Measurements from ENCODE around the gene SNAPC4.
A peak's percentile ranks its signal among the peaks of the same experiment; 100 is the strongest.

SNAPC4 gene

DNA sequence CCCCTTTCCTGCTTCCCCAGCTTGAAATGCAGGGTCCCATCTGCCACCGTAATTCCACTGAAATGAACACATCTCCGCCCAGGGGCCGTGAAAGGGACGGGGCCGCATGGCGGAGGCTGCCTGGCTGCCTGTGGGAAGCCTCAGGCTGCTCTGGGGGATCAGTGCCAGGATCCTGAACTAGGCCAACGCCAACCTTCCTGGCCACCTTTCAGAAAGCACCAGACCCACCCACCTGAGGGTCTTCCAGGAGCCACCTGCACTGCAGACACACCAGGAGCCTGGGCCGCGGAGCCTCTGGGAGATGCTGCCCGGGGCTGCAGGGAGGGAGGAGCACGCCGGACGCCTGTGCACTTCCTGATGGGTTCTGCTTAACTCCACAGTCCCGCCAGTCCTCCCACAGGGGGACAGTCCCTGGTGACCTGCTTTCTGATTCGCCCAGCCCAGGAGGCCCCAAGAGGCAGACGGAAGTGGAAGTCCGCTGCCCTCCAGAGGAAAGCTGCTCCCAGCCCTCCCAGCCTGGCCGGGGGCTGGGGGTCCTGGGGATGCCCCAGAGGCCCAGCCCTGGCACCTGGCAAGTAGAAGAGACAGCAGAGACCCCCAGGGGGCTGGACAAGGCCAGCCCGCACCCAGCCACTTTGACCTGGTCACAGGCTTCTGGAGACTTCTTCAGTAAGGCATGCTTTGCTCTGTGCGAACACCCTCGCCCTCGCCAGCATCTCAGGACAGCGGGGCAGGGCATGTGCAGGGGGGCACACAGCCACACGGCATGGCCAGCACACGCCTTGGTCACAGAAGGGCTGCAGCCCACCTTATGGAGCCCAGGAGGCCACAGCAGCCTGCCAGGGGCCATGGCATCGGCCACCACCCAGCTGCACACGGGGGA is 26.4 kb downstream of the SNAPC4 start, which contains the start of gene CARD9:
TSS of gene CARD9 (minus strand) at position 370 of the 883 bp plus-strand sequence. CDS start 1,591 bp downstream, outside the sequence.
- peaks cover 81% of the 10 kb centered on the region for H3K36me3 Mint-ChIP-seq (ENCODE audit: low read depth)
- no peaks in the 10 kb centered on the region for H3K9me3 Mint-ChIP-seq
- H3K4me3 Mint-ChIP-seq, result peak within 1 kb of the TSS; percentile 97
- peak within 1 kb of the TSS; percentile 93 for H3K27ac Mint-ChIP-seq
- peaks cover 68% of the 10 kb centered on the region for H3K4me1 Mint-ChIP-seq (ENCODE audit: low read depth)
- no peaks in the 10 kb centered on the region for H3K27me3 Mint-ChIP-seq
- intact Hi-C loops (cut with micrococcal nuclease), result loop anchor here (1.0 kb wide), 1 partner anchor 10 kb away; the partner anchor contains the start of gene DNLZ

DNA sequence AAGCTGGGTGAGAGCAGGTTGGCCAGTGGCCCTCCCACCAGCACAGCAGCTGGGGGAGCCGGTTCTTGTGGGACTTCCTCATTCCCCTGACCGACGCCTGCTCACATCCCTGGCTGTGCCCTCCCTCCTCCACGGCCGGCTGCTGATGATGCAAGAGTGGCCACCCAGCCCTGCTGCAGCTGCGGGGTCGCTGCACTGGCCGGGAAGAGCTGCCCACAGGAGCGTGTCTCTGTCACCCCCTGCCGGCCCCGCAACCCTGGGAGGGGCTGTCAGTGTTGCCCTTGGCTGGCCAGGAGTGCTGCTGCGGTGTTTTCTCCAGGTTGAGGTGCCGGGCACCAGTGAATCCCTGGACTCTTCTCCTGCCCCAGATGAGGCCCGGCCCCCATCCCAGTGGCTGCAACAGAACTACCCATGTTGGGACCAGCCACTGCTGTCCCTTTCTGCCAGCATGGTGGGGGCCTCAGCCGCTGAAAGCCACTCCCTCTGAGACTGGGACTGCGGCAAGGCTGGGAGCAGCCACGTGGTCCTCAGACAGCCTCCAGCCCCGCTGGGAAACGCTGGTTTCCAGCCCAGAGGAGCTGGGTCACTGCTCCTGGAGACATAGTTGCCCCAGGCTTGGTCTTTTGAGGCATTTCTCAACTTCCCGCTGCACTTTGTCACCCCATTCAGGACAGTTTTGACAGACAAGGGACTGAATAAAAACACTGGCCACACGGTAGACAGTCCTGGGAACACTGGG is 27.2 kb downstream of the SNAPC4 start:
- Mint-ChIP-seq H3K9me3 (no peaks in the 10 kb centered on the region), H3K4me3 (peak overlapping the region; percentile 97)

DNA sequence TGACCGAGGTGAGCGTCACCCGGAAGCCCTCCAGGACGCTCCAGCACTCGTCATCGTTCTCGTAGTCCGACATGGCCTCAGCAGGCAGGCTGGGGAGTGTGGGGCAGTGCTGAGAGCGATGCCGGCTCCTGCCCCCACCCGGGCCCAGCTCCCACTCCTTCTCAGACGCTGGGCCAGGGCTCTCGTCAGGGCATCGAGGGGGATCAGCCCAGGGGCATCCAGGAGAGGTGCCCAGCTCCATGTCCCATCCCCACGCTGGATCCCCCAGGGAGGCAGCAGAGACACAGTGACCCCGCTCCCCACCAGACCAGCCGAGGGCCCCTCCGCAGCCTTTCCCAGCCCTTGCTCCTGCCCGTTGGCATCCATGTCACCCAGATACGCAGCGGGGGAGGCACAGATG is 28.0 kb downstream of the SNAPC4 start:
- Mint-ChIP-seq H3K9me3 (no peaks in the 10 kb centered on the region), H3K4me1 (ENCODE audit: low read depth) (peaks cover 77% of the 10 kb centered on the region), H3K36me3 (ENCODE audit: low read depth) (peaks cover 89% of the 10 kb centered on the region), H3K27ac (peak overlapping the region; percentile 93), H3K4me3 (peak overlapping the region; percentile 97), H3K27me3 (no peaks in the 10 kb centered on the region)
- intact Hi-C loops (cut with micrococcal nuclease), result no loop called here

More for the DNA sequence above, 27.2 kb downstream of the SNAPC4 start:
- peak overlapping the region; percentile 93 for H3K27ac Mint-ChIP-seq
- no peaks in the 10 kb centered on the region for H3K27me3 Mint-ChIP-seq
- peaks cover 81% of the 10 kb centered on the region for H3K36me3 Mint-ChIP-seq (ENCODE audit: low read depth)
- intact Hi-C loops (cut with micrococcal nuclease), result loop anchor here (1.0 kb wide), 1 partner anchor 9 kb away; the partner anchor contains the start of gene DNLZ
- H3K4me1 Mint-ChIP-seq (ENCODE audit: low read depth), result peaks cover 76% of the 10 kb centered on the region

DNA sequence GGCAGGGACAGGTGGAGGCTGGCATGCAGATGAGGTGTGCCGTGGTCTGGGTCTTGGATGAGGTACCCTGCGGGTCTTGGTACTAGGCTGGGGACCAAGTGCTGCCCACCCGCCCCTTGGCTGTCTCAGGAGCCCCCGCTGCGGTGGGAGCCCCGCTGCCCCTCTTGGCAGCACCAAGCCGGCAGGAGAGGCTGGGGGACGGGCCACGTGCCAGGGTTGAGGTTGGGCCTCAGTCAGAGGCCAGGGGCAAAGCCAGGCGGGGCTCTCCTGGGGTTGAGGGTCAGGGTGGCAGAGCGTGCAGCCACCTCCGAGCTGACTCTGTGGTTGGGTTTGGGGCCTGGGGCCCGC is 28.5 kb downstream of the SNAPC4 start:
- no peaks in the 10 kb centered on the region for H3K9me3 Mint-ChIP-seq
- H3K27ac Mint-ChIP-seq, result no peak overlapping the region
- intact Hi-C loops (cut with micrococcal nuclease), result no loop called here
- H3K27me3 Mint-ChIP-seq, result no peaks in the 10 kb centered on the region
- peaks cover 94% of the 10 kb centered on the region for H3K36me3 Mint-ChIP-seq (ENCODE audit: low read depth)
- H3K4me1 Mint-ChIP-seq (ENCODE audit: low read depth), result peaks cover 77% of the 10 kb centered on the region
- peak overlapping the region; percentile 4 for H3K4me3 Mint-ChIP-seq

DNA sequence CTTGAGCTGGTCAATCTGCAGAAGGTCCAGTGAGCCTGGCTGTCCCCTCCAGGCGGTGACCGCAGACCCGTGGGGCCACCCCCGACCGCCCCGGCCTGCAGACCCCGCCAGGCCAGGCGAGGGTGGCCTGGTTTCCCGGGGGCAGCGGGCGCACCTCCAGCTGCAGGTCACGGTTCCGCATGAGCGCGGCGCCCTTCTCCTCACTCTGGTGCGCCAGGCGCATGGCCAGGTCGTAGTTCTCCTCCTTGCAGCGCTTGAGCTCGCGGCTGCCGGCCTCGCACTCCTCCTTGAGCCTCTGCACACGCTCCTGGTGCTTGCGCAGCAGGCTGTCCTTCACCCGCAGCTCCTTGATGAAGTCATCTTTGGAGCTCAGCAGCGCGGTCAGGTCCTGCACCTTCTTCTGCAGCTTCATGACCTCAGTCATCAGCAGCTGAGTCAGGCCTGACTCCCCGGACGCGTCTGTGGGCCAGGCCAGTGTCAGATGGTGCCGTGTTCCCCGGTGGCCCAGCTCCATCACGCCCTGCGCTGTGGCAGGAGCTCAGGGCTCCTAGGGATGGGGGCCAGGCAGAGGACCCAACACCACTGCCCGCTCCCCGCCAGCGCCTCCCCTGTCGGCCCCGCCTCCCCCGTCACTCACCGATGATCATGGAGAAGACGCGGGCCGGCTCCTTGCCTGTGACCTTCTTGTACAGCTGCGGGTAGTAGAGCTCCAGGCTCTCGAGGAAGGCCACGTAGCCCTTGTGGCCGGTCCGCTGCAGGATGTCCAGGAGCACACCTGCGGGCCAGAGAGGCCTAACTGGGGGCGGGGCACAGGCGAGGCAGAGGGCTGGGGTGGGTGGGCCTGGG is 29.1 kb downstream of the SNAPC4 start:
- peak overlapping the region; percentile 17 for H3K4me3 Mint-ChIP-seq
- intact Hi-C loops (cut with micrococcal nuclease), result no loop called here
- peaks cover 97% of the 10 kb centered on the region for H3K36me3 Mint-ChIP-seq (ENCODE audit: low read depth)
- no peak overlapping the region for H3K27ac Mint-ChIP-seq
- H3K27me3 Mint-ChIP-seq, result no peaks in the 10 kb centered on the region
- no peaks in the 10 kb centered on the region for H3K9me3 Mint-ChIP-seq
- H3K4me1 Mint-ChIP-seq (ENCODE audit: low read depth), result peaks cover 77% of the 10 kb centered on the region

DNA sequence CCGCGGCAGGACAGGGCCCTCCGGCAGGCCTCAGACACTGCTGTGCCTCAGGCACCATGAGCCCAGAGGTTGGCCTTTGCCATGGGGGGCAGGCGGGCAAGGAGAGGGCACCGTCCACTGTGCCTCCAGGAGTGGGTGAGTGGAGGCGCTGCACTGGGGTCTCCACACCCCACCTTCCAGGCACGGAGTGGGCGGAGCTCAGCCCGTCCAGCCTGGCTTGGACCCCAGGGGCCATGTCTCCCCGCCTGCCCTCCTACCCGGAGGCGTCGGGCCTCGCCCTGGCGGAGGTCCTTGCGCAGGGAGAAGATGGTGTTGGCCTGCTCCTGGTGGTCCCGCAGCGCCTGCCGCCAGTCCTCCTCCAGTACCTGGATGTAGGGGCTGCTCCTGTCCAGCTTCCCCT is 29.9 kb downstream of the SNAPC4 start:
- H3K27me3 Mint-ChIP-seq, result no peaks in the 10 kb centered on the region
- H3K27ac Mint-ChIP-seq, result no peak overlapping the region
- peaks cover 77% of the 10 kb centered on the region for H3K4me1 Mint-ChIP-seq (ENCODE audit: low read depth)
- H3K4me3 Mint-ChIP-seq, result no peak overlapping the region
- H3K9me3 Mint-ChIP-seq, result no peaks in the 10 kb centered on the region
- intact Hi-C loops (cut with micrococcal nuclease), result no loop called here
- peaks cover 97% of the 10 kb centered on the region for H3K36me3 Mint-ChIP-seq (ENCODE audit: low read depth)

DNA sequence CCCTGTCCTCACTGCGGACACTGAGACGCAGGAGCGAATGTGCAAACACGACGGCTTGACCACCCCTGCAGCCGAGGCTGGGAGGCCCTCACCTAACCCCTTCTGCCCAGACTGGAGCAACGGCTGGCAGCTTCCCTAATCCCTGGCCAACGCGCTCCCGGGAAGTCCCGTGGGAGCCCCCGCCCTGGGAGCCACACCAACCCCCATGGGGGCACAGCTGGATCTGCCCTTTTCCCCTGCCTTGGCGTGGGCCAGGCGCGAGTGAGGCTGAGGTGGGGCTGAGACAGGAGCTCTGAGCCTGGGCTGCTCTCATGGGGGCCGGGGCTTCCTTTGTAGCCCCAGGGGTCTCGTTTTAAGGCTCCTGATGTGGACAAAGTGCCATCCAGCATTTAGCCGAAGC is 31.8 kb downstream of the SNAPC4 start:
- Mint-ChIP-seq H3K27me3 (no peaks in the 10 kb centered on the region), H3K4me3 (no peak overlapping the region), H3K4me1 (ENCODE audit: low read depth) (peaks cover 76% of the 10 kb centered on the region), H3K9me3 (no peaks in the 10 kb centered on the region), H3K36me3 (ENCODE audit: low read depth) (peaks cover 92% of the 10 kb centered on the region), H3K27ac (peak overlapping the region; percentile 0)
- intact Hi-C loops (cut with micrococcal nuclease), result no loop called here

DNA sequence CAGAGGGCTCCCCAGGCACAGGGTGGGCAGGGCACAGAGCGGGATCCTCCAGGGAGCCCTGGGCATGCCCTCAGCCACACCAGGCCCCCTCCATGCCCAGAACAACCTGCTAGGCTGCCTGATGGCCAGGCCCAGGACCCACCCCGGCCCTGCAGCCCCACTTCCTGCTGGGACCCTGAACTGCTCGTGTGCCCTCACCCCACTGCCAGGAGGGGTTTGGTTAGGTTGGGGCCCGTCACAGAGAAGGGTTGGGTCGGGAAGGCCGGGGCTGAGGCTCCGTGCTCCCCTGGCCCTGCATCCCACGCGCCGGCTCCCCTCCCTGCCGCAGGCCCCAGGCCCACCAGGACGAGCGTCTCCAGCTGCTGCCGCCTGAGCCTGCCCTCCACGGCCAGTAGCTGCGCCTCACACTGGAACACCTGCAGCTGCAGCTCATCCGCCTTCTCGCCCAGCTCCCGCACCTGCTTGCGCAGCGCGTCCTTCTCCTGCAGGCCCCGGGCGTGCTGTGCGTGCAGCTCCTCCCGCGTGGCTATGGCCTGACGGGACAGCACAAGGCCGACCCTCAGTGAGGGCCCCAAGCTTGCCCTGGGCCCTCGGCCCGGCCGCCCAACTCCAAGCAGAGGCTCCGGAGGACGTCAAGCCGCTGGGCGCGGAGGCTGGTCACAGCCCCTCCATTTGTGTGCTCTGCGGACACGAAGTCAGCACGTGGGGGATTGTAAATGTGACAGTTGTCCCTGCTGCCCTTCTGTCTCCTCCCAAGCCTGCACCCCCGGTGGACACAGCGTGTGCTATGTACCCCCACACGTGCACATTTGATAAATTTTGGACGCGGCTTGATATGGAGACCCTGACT is 32.4 kb downstream of the SNAPC4 start:
- intact Hi-C loops (cut with micrococcal nuclease), result no loop called here
- Mint-ChIP-seq H3K36me3 (ENCODE audit: low read depth) (peaks cover 88% of the 10 kb centered on the region), H3K9me3 (no peaks in the 10 kb centered on the region), H3K27me3 (no peaks in the 10 kb centered on the region), H3K4me3 (no peak overlapping the region), H3K27ac (peak overlapping the region; percentile 83), H3K4me1 (ENCODE audit: low read depth) (peaks cover 83% of the 10 kb centered on the region)

DNA sequence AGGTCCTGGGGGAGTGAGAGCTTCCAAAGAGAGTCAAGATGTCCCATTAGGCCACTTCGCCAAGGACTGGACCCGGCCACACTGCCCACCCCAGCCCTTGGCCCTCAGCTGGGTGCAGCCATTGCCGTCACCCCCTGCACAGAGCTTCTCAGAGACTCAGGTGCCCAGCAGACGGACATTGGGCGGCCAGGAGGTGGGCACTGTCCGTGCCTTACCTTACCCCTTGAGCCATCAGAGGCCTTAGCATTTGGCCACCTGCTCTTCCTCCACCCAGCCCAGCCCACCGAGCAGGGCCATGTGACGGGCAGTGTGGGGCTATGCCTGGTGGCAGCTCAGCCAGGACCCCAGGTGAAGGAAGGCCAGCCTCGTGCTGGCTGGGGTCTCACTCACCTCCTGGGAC is 33.1 kb downstream of the SNAPC4 start:
- H3K27ac Mint-ChIP-seq, result peak overlapping the region; percentile 83
- no peak overlapping the region for H3K4me3 Mint-ChIP-seq
- intact Hi-C loops (cut with micrococcal nuclease), result no loop called here
- H3K4me1 Mint-ChIP-seq (ENCODE audit: low read depth), result peaks cover 79% of the 10 kb centered on the region
- no peaks in the 10 kb centered on the region for H3K9me3 Mint-ChIP-seq
- no peaks in the 10 kb centered on the region for H3K27me3 Mint-ChIP-seq
- peaks cover 88% of the 10 kb centered on the region for H3K36me3 Mint-ChIP-seq (ENCODE audit: low read depth)

DNA sequence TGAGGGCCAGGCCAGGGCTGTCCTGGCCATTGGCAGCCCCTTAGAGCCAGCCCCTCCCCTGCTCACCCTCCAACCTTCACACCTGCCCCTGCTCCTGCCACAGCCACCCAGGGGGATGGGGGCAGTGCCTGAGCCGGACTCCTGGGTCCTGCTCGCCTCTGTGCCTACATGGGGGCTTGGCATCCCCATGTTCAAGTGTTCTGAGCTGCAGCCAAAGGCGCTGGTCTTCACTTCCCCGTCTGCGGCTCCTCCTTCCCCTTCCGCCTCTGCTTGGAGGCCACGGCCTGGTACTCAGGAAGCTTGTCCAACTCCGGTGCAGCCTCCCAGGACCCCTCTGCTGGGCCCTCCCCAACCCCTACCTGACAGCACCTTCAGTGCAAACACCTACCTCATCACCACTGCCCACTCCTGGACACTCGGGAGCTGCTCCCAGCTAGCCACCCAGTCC is 34.2 kb downstream of the SNAPC4 start:
- peak overlapping the region; percentile 57 for H3K4me3 Mint-ChIP-seq
- H3K27me3 Mint-ChIP-seq, result no peaks in the 10 kb centered on the region
- peaks cover 88% of the 10 kb centered on the region for H3K36me3 Mint-ChIP-seq (ENCODE audit: low read depth)
- H3K9me3 Mint-ChIP-seq, result no peaks in the 10 kb centered on the region
- peaks cover 70% of the 10 kb centered on the region for H3K4me1 Mint-ChIP-seq (ENCODE audit: low read depth)
- H3K27ac Mint-ChIP-seq, result peak overlapping the region; percentile 83
- intact Hi-C loops (cut with micrococcal nuclease), result loop anchor here (2.0 kb wide), 1 partner anchor 35 kb away; the partner anchor contains the start of gene SNAPC4

DNA sequence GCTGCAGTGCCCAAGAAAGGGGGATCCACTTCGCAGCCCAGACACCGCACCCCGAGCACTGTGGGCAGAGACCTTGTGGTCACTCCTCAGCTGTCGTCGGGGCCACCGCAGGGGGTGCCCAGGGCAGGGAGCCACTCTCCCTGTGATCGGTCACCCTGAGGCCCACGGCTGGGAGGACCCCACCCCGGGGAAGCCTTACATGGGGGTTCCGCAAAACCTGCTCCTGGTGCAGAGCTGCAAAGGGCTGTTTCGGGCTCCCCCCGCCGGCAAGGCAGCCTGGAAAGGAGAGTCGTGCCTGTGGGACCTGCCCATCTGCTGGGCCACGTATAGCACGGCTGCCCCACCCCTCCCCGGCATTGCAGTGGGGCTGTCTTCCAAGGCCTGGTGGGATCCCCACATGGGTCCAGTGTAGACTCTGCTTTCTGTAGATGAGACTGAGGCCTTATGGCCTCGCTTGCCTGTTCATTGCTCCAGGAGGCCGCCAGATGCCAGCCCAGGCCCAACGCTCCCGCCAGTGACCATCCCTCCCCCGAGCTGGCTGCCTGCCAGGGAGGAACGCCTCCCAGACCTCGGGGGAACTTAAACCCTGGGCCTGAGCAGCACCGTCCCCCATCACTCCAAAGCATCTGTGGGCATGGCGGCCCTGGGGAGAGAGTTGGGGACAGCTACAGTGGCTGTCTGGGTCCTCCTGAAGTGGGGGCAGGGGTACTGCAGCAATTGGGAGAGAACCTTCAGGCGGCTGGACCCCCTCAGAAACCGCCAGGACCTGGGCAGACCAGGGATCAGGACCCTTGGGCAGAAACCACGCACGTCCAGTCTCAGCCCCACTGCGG is 34.8 kb downstream of the SNAPC4 start:
- Mint-ChIP-seq H3K36me3 (ENCODE audit: low read depth) (peaks cover 88% of the 10 kb centered on the region), H3K27ac (peak overlapping the region; percentile 83), H3K4me1 (ENCODE audit: low read depth) (peaks cover 65% of the 10 kb centered on the region), H3K4me3 (peak overlapping the region; percentile 63), H3K9me3 (no peaks in the 10 kb centered on the region), H3K27me3 (no peaks in the 10 kb centered on the region)
- intact Hi-C loops (cut with micrococcal nuclease), result loop anchor here (2.0 kb wide), 1 partner anchor 36 kb away; the partner anchor contains the start of gene SNAPC4
